GM12801 (cell line): Measurements from ENCODE around the gene POR.

Experiments
- TF ChIP-seq, protein P1 (sequence below): IDR thresholded peaks from one replicate; pipeline ENCODE4 v1.5.1; 2011; ENCODE audit warnings: control low read depth; ENCODE audit not compliant: insufficient read length; ENCODE audit errors: extremely low read depth

POR gene

DNA sequence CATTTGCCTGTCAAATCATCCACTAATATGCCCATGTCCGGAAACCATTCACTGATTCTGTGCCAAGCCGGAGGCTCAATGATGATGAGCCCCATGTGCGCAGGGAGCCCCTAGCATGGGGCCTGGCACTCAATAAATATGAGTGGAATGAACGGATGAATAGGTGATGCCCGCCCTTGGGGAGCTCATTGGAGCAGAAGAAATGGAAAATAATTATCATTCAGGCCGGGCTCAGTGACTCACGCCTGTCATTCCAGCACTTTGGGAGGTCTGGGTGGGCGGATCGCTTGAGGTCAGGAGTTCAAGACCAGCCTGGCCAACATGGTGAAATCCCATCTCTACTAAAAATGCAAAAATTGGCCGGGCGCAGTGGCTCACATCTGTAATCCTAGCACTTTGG lies 25.1 kb upstream of the POR start:
- TF ChIP-seq, protein P1, sequence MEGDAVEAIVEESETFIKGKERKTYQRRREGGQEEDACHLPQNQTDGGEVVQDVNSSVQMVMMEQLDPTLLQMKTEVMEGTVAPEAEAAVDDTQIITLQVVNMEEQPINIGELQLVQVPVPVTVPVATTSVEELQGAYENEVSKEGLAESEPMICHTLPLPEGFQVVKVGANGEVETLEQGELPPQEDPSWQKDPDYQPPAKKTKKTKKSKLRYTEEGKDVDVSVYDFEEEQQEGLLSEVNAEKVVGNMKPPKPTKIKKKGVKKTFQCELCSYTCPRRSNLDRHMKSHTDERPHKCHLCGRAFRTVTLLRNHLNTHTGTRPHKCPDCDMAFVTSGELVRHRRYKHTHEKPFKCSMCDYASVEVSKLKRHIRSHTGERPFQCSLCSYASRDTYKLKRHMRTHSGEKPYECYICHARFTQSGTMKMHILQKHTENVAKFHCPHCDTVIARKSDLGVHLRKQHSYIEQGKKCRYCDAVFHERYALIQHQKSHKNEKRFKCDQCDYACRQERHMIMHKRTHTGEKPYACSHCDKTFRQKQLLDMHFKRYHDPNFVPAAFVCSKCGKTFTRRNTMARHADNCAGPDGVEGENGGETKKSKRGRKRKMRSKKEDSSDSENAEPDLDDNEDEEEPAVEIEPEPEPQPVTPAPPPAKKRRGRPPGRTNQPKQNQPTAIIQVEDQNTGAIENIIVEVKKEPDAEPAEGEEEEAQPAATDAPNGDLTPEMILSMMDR: no peak

DNA sequence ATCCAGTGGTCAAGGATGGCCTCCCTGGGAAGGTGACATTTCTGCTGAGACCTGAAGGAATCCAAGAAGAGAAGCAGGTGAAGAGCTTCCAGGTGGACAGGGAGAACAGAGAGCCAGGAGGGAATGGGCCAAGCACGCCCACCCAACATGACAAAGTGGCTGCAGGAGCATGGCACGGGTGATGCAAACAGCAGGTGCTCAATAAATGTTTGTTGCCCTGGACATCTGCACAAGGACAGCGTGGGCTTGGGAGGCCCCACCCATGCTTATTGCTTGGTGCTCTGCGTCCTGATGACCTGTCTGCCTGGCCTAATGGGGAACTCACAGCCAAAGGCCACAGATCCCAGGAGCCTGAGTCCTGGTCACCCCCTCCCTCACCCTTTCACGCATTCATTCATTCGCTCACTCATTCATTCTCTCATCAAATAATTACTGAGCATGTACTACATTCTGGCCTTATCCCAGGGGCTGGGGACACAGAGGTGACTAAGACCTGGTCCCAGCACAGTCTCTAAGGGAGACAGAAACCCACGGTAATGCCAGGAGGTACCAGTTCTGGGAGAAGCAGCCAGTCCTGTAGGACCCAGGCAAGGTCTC lies 23.0 kb upstream of the POR start:
- TF ChIP-seq, protein P1: no peak

DNA sequence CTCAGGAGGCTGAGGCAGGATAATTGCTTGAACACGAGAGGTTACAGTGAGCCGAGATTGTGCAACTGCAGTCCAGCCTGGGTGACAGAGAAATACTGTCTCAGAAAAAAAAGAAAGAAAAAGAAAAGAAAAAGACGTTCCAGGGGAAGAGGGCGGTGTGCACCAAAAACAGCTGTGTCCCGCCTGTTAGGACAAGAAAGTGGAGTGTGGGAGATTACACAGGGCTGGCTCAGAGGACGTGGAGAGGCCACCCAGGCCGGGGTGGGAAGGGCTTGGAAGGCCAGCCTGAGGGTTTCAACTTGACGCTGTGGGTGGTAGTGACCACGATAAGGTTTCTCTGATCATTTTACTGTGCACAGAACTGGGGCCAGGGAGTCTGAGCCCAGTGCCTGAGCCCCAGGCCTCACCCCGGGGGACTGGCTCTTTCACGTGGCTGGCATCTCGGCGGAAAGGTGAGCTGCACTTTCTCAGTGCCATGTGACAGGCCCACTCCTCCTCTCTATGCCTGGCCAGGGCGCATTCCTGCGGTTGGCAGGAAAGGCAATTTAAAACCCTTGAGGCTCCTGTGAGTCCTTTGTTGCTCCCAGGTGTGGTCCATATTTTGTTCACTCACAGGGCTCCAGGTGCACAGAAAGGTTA lies 22.2 kb upstream of the POR start:
- TF ChIP-seq, protein P1: no peak

DNA sequence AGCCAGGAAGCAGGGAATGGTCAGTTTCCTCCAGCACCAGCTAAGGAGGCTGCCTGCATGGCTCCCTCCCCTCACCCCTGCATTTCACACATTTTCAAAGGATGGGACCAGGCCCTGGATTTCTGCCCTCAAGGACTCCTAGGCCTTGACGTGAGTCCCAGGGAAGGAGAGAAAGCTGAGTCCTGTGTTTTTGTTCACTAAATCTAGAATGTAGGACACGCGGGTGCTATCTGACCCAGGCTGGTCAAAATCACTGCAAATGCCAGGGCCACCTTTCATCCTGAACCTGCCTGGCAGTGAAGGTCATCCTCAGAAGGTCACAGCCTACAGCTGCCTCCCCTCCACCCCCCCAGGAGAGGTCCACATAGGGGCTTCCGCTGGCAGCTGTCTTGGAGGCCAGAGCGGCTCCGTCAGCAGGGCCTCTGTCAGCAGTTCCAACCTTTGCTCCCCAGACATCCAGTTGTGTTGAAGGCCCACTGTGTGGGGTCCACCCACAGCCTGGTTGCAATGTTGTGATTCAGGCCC lies 18.1 kb upstream of the POR start:
- TF ChIP-seq, protein P1: no peak

DNA sequence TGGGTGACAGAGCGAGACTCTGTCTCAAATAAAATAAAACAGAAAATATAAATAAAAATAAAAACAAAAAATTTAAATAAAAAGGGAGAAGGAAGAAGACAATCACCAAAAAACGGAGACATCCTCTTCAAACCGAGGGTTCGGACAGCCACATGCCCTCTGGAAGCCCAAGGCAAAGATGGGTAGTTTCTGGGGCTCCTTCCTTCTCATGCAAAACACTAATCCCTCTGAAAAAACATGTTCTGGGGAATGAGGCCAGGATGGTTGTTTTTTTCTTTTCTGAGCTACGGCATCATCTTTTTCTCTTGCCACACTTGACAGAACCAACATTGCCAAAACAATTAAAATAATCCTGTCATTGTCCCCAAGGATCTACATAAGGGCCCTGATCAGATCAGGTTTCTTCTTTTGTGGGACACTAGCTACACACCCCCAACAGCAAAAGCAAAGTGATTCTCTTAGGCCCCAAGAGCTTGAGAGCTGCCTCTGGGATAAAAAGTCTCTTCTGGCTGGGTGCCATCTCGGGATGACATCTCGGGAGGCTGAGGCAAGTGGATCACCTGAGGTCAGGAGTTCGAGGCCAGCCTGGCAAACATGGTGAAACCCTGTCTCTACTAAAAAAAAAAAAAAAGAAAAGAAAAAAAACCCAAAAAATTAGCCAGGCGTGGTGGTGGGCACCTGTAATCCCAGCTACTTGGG lies 14.2 kb upstream of the POR start:
- TF ChIP-seq, protein P1: no peak

DNA sequence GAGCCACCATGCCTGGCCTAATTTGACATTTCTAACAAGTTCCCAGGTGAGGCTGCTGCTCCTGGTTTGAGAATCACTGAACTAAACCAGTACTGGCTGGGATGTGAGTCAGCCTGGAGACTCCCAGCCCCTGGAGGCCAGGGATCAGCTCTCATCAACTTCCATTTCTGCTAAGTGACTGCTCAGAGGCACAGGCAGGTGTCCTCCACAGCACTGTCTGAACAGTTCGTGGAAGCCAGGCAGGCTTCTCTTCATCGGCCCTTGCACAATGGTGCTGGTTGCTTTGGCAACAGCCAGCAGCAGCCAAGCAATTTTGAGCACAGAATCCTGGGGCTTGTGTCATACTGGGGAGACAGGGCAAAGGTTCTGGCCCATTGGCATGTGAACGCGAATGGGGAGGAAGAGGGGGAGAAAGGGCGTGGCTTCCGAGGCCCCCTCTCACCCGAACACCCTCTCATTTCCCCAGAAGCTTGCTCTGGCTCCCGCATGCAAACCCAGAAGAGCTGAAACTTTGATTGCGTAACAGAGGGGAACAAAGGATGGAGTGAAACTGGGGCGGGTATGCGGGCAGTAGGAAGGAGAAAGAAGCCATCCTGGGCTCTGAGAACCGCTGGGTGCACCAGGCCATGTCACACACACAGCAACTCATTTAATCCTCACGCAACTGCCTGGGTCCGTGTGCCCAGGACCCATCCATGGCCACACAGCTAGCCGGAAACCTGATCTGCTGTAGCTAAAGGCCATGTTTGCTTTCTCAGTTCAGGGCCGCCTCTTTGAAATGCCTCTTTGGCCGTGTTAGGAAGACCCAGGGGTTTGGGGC lies 9.0 kb upstream of the POR start:
- TF ChIP-seq, protein P1: no peak
